ENCODE measurements around the gene PTPN22. TPM values are rescaled to one million over a fixed set of nuclear protein-coding genes. Genes with fewer than 3 reads are reported as not detected.

The PTPN22 gene
- total and polyA plus RNA-seq, 9 of the 15 experiments (the other 6 are each of a cell fraction or from before 2014, with no cell fraction given) = 0.45 to 4.6 (median 1.1) TPM

DNA sequence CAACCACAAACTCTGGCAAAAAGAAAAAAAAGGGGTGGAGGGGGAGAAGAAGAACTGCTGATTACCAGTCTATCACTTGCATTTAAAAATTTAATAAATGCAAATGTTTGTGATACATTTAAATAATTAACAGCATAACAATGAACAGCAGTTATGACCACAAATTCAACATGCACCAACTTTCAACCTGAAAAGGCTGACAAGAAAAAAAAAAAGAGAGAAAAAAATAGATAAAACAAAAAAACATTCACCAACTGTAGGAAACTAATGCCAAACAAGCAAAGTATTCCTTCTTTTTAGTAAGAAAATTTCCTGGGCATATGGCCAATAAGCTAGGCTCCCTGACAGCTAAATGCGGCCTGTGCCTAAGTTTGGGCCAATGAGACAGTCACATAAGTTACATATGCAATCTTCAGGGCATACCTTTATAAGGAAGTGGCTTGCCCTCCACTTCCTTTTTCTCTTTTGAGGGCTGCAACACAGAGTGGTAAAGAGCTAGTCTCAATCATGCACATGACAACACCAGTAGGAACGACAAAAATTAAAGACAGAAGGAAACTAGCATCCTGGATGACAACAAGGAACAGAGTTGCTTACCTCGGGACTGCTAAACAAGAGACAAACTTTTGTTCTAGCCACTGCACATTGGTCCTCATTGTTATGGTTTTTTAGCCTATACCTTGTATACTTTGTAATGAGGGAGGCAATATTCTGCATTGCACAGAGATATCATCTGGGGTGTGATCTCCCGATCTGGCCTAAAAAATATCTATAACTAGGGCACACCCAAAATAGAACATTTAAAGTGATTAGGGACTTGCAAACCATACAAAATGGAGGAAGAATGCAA lies 88.0 kb downstream of the PTPN22 start (continued):
- no peak for TF ChIP-seq ZNF592 (IDR thresholded peaks at IDR 0.05)
- no peak for TF ChIP-seq SMAD4 (CRISPR knock-in tag; conservative IDR thresholded peaks at IDR 0.05)
- TF ChIP-seq, protein P1, sequence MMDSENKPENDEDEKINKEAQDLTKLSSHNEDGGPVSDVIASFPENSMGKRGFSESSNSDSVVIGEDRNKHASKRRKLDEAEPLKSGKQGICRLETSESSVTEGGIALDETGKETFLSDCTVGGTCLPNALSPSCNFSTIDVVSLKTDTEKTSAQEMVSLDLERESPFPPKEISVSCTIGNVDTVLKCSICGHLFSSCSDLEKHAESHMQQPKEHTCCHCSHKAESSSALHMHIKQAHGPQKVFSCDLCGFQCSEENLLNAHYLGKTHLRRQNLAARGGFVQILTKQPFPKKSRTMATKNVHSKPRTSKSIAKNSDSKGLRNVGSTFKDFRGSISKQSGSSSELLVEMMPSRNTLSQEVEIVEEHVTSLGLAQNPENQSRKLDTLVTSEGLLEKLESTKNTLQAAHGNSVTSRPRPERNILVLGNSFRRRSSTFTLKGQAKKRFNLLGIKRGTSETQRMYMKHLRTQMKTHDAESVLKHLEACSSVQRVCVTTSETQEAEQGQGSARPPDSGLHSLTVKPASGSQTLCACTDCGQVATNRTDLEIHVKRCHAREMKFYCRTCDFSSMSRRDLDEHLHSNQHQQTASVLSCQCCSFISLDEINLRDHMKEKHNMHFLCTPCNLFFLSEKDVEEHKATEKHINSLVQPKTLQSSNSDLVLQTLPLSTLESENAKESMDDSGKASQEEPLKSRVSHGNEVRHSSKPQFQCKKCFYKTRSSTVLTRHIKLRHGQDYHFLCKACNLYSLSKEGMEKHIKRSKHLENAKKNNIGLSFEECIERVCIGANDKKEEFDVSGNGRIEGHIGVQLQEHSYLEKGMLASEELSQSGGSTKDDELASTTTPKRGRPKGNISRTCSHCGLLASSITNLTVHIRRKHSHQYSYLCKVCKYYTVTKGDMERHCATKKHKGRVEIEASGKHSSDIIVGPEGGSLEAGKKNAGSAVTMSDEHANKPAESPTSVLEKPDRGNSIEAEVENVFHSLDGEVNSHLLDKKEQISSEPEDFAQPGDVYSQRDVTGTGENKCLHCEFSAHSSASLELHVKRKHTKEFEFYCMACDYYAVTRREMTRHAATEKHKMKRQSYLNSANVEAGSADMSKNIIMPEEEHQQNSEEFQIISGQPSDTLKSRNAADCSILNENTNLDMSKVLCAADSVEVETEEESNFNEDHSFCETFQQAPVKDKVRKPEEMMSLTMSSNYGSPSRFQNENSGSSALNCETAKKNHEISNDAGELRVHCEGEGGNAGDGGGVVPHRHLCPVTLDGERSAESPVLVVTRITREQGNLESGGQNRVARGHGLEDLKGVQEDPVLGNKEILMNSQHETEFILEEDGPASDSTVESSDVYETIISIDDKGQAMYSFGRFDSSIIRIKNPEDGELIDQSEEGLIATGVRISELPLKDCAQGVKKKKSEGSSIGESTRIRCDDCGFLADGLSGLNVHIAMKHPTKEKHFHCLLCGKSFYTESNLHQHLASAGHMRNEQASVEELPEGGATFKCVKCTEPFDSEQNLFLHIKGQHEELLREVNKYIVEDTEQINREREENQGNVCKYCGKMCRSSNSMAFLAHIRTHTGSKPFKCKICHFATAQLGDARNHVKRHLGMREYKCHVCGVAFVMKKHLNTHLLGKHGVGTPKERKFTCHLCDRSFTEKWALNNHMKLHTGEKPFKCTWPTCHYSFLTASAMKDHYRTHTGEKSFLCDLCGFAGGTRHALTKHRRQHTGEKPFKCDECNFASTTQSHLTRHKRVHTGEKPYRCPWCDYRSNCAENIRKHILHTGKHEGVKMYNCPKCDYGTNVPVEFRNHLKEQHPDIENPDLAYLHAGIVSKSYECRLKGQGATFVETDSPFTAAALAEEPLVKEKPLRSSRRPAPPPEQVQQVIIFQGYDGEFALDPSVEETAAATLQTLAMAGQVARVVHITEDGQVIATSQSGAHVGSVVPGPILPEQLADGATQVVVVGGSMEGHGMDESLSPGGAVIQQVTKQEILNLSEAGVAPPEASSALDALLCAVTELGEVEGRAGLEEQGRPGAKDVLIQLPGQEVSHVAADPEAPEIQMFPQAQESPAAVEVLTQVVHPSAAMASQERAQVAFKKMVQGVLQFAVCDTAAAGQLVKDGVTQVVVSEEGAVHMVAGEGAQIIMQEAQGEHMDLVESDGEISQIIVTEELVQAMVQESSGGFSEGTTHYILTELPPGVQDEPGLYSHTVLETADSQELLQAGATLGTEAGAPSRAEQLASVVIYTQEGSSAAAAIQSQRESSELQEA (IDR thresholded peaks at IDR 0.05; ENCODE audit: low read depth) = no peak
- TF ChIP-seq SRSF9 (IDR thresholded peaks at IDR 0.05; ENCODE audit: borderline replicate concordance, low read depth, low read length) = no peak
- peak; percentile 76 for TF ChIP-seq HMBOX1 (IDR thresholded peaks at IDR 0.05)
- TF ChIP-seq FOS (IDR thresholded peaks at IDR 0.05; ENCODE audit: extremely low read depth, insufficient read length) = no peak
- no peak for TF ChIP-seq HES1 (IDR thresholded peaks at IDR 0.05; ENCODE audit: low read depth)
- no peak for TF ChIP-seq KHSRP (IDR thresholded peaks at IDR 0.05)
- TF ChIP-seq SETDB1 (IDR thresholded peaks at IDR 0.05; ENCODE audit: low read length) = no peak
- TF ChIP-seq, protein P2, sequence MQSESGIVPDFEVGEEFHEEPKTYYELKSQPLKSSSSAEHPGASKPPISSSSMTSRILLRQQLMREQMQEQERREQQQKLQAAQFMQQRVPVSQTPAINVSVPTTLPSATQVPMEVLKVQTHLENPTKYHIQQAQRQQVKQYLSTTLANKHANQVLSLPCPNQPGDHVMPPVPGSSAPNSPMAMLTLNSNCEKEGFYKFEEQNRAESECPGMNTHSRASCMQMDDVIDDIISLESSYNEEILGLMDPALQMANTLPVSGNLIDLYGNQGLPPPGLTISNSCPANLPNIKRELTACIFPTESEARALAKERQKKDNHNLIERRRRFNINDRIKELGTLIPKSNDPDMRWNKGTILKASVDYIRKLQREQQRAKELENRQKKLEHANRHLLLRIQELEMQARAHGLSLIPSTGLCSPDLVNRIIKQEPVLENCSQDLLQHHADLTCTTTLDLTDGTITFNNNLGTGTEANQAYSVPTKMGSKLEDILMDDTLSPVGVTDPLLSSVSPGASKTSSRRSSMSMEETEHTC (IDR thresholded peaks at IDR 0.05) = no peak
- TF ChIP-seq GABPB2 (CRISPR knock-in tag; conservative IDR thresholded peaks at IDR 0.05) = no peak

Data from K562 (cell line).